Astrocyte of the spinal cord (primary cell): ENCODE data around the gene CDKAL1.

ENCODE experiments used
- DNase-seq: peaks from one replicate; pipeline ENCODE4 v3.0.0; 2011; ENCODE audit warnings: low read depth, low spot score
- H3K4me3 ChIP-seq: 2 replicates; pipeline ENCODE4 v1.5.1; 2011; ENCODE audit warnings: low read depth, mild to moderate bottlenecking, low read length, moderate library complexity
- CTCF ChIP-seq: IDR thresholded peaks from 2 replicates; pipeline ENCODE4 v1.5.1; 2012; ENCODE audit warnings: low read depth, mild to moderate bottlenecking, low read length, inconsistent platforms
- in situ Hi-C: cut with HindIII; loops from 2 replicates; pipeline ENCODE4 v1.10.0; 2017; ENCODE audit warnings: low sequenced_read_pairs

CDKAL1 gene

GRCh38 chr6:20660534-20660933, 126.3 kb downstream of the CDKAL1 start:
- DNase-seq, result no peak
- H3K4me3 ChIP-seq, result no peak overlapping the region
- in situ Hi-C loops, result no loop called here
- no peak for TF ChIP-seq CTCF

GRCh38 chr6:20661721-20662120, 127.5 kb downstream of the CDKAL1 start:
- no peak for TF ChIP-seq CTCF
- in situ Hi-C loops, result no loop called here
- peak; percentile 25 for DNase-seq
- no peak overlapping the region for H3K4me3 ChIP-seq

- DNase-seq, result no peak
- in situ Hi-C loops, result no loop called here
- H3K4me3 ChIP-seq, result no peak overlapping the region
- TF ChIP-seq CTCF, result no peak
Observed at GRCh38 chr6:20664250-20664649, 130.0 kb downstream of the CDKAL1 start.

- no peak for TF ChIP-seq CTCF
- in situ Hi-C loops, result no loop called here
- no peak for DNase-seq
- no peak overlapping the region for H3K4me3 ChIP-seq
Observed at GRCh38 chr6:20665290-20665689, 131.0 kb downstream of the CDKAL1 start.

GRCh38 chr6:20669571-20670314, 135.5 kb downstream of the CDKAL1 start:
- TF ChIP-seq CTCF, result no peak
- in situ Hi-C loops, result no loop called here
- peak; percentile 22 for DNase-seq
- no peak overlapping the region for H3K4me3 ChIP-seq

GRCh38 chr6:20670750-20671149, 136.5 kb downstream of the CDKAL1 start:
- no peak for TF ChIP-seq CTCF
- in situ Hi-C loops, result no loop called here
- H3K4me3 ChIP-seq, result no peak overlapping the region
- DNase-seq, result no peak
